ENCODE measurements around the gene MSL3B.

MSL3B gene

GRCh38 chr2:233832414-233832813 is 35.8 kb downstream of the MSL3B start:
- no peak for DNase-seq

- no peak for DNase-seq
Observed at GRCh38 chr2:233831861-233832260, 36.3 kb downstream of the MSL3B start.

GRCh38 chr2:233831011-233831721 is 37.0 kb downstream of the MSL3B start:
- DNase-seq: no peak

DNA sequence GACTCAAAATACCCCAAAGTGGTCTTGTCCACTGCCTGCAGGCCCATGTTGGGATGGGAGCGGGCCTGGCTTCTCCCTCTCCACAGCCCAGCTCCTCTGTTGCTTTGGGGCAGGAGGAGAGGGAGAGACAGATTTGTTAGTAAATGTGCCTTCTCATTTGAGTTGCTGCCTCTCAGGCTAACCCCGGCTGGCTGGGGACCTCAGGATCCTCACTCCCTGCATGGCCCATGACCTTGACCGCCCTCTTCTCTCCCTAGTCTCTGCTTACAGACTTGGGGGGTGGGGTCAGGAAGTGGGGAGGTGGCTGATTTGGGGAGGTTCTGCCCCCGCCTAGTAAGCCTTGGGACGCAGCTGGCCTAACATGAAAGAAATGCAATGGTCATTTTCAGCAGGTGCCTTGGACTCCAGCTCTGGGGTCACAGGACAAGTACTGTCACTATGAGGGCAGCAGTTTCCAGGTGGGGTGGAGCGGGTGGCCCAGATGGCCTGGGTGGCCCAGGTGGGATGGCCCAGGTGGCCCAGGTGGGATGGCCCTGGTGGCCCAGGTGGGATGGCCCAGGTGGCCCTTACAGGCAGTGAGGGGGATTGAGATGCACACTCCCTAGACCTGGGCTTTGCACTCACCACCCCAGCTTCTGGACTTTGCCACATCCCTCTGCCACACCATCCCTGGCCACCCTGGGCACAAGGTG is 37.9 kb downstream of the MSL3B start:
- no peak for DNase-seq

- DNase-seq: no peak
Observed at GRCh38 chr2:233829193-233830110, 38.7 kb downstream of the MSL3B start.

GRCh38 chr2:233828546-233829192 is 39.5 kb downstream of the MSL3B start:
- DNase-seq: no peak

- no peak for DNase-seq
Observed at GRCh38 chr2:233824373-233824772, 43.8 kb downstream of the MSL3B start.

- DNase-seq: no peak
Observed at GRCh38 chr2:233823731-233824121, 44.5 kb downstream of the MSL3B start.

GRCh38 chr2:233822781-233823730 is 45.1 kb downstream of the MSL3B start:
- DNase-seq: no peak

DNA sequence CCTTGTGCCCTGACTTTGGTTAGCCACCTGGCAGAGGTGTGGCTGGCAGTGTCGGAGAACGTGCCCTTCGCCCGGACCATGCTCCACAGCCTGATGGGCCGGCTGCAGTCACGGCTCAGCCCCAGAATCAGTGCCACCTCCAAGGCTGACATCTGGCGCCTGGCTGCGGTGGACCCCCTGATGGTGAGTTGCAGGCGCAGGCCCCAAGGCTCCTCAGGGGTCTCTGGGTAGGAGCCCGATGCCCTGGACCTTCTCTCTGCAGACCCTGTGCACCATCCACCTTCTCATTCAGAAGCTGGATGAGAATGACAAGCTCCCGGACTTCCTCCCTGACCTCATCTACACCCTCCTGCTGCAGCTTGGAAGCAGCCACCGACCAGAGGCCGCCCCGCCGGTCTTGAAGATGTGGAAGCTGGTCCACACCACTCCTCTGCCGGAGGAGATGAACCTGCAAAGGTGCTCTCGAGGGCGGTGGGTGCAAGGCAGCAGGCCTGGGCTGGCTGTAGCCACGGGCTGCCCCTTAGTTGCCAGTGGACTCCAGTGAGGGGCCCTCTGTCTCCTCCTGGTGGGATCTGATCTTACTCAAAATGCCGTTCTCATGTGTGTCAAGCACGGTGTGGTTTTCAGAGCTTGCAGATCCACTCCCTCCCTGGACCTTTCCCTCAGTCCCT is 46.0 kb downstream of the MSL3B start:
- DNase-seq: no peak

GRCh38 chr2:233821709-233822100 is 46.5 kb downstream of the MSL3B start:
- DNase-seq: no peak

DNA sequence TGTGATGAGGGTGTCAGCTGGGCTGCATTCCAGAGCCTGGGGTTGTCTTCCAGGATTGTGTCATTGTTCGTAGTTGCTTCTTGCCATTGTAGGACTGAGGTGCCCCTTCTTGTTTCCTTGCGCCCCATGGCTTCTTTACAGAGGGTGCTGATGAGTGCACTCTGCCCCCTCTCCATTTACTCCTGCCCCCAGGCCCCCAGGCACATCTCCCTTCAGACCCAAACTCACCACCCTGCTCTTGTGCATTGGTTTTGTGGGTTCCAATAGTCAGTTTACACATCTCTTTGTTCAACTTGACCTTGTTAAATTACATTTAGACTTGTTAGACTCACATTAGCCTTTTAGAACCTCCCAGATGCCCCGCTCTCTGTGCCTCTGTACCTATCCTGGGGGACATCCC is 47.0 kb downstream of the MSL3B start:
- DNase-seq: no peak

DNA sequence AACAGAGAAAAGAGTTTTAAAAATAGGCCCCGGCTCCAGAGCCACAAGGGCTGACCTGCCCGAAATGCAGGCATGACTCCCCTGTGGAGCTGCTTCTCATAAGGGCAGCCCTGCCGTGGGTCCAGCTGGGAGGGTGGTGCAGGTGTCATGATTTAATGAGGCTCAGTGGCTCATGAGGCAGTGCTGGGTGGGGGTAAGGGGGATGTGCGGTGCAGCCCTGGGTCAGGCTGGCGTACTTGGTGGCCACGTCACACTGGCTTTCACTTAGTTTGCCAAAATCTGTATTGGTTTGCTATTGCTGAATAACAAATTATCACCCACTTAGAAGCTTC is 47.4 kb downstream of the MSL3B start:
- no peak for DNase-seq

- no peak for DNase-seq
Observed at GRCh38 chr2:233819884-233820773, 48.1 kb downstream of the MSL3B start.

DNA sequence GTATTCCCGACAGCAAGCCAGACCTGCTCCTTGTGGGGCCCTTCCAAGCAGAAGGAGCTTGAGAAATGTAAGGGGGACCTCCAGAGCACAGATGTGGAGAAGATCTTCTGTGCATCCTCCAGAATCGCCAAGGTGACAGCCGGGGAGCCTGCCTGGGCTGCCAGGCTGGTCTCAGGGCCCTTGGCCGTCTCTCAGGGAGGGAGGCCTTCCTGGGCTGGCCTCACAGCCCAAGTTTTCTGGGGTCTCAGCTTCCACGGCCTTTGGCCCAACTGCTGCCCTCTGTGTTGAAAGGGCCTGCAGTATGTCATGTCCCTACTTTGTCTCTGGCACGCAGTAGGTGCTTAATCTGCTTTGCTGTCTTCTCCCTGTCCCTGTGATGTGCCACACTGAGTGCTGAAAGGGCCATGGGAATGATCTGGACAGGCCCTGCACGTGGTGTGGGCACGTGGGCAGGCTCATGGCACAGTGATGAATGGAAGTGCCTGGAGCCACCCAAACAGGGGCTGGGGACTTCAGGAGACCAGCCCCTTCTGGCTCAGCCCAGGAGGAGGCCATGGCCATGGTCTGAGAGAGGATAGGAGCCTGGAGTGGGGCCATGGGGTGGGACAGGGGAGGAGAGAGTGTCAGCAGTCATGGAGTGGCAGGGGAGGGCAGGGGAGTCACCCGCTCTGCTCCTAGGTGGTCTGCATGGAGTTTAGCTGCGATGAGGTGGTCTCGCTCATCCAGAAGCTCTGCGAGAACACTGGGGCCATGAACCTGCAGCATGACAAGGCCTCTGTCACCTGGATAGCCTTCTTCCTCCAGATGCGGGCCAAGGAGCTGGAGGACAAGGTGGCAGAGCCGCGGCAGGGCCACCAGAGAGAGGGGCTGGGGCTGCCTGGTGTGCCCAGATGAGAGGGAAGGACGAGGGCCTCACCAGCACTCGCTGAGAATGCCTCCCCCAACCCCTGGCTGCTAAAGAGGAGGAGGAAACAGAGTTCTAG is 49.3 kb downstream of the MSL3B start:
- DNase-seq: no peak

- no peak for DNase-seq
Observed at GRCh38 chr2:233817995-233818638, 50.1 kb downstream of the MSL3B start.

DNA sequence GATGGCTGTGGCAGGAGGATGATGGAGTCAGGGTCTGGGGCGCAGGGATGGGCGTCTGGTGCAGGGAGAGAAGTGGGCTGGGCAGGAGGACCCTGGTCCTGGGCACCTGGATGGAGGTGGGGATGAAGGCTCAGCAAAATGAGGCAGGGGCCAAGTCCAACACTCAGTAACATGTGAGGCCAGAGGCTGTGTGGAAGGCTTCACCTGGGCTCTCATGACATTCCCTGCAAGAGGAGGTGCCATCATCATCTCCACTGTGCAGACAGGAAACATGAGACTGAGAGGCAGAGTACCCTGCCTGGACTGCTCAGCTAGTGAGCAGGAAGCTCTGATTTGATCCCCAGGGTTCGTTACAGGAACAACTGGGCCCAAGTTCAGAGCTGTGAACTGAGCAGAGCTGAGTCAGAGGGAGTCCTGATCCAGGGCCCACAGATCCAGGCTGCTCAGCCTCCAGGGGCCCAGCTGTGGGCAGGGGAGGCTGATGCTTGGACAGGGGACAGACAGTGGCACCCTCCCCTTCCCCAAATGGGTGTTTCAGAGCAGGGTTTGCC is 50.8 kb downstream of the MSL3B start:
- no peak for DNase-seq

DNA sequence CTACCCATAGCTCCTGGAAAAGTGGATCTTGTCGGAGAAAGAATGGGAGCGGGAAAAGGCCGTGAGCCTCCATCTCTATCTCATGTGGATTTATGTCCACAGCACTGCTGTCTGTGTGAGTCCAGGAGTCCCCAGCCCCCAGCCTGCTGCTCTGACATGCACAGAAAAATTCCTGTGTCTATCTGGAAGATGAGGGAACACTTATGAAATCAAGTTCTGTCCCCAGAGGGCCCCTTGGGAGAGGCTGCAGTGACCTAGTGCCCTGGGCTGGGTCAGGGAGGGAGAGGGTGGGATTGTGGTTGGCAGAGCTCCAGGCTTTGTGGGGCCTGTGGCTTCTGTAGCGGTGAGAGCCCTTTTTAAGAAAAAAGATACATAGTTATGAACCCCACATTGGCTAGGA is 51.4 kb downstream of the MSL3B start:
- DNase-seq: no peak
